ENCODE results near the gene EXOC6B.

Gene EXOC6B

DNA sequence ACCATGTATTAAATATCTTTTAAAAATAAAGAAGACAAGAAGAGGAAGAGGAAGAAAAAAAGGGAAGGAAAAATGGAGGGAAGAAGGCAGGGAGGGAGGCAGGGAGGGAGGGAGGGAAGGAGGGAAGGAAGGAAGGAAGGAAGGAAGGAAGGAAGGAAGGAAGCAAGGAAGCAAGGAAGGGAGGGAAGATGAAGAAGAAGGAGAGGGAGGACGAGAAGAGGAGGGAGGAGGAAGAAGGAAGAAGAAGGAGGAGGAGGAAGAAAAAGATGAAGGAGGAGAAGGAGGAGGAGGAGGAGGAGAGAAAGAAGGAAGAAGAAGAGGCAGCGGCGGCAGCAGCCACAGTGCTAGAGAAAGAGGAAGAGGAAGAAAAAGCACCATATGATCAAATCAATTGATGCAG, 189.6 kb downstream of the EXOC6B start:
- H3K4me3 ChIP-seq (ENCODE audit: low read depth, low read length), result no peak overlapping the region
- TF ChIP-seq, protein P1, sequence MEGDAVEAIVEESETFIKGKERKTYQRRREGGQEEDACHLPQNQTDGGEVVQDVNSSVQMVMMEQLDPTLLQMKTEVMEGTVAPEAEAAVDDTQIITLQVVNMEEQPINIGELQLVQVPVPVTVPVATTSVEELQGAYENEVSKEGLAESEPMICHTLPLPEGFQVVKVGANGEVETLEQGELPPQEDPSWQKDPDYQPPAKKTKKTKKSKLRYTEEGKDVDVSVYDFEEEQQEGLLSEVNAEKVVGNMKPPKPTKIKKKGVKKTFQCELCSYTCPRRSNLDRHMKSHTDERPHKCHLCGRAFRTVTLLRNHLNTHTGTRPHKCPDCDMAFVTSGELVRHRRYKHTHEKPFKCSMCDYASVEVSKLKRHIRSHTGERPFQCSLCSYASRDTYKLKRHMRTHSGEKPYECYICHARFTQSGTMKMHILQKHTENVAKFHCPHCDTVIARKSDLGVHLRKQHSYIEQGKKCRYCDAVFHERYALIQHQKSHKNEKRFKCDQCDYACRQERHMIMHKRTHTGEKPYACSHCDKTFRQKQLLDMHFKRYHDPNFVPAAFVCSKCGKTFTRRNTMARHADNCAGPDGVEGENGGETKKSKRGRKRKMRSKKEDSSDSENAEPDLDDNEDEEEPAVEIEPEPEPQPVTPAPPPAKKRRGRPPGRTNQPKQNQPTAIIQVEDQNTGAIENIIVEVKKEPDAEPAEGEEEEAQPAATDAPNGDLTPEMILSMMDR (IDR thresholded peaks at IDR 0.05; ENCODE audit: low read depth, low read length), result no peak

- TF ChIP-seq, protein P1 (IDR thresholded peaks at IDR 0.05; ENCODE audit: low read depth, low read length), result no peak
- H3K4me3 ChIP-seq (ENCODE audit: low read depth, low read length), result no peak overlapping the region
These were observed 195.1 kb downstream of the EXOC6B start for GRCh38 chr2:72630767-72631166.

DNA sequence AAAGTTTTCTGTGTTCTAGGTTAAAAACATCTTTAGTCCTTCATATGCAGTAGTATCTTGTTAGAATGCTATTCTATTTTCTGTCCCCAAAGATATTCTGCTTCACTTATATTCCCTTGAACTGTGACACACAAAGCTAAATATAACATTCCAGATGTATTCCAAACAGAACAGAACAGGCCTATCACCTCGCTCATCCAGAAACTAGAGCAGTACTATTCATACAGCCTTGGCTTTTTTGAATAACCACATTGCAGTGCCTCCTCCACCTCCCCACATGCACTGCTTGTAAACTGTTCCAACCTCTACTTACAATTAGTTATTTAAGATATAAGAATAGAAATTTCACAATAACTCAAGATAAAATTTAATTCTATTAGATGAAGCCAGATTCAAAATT, 196.8 kb downstream of the EXOC6B start:
- no peak overlapping the region for H3K4me3 ChIP-seq (ENCODE audit: low read depth, low read length)
- TF ChIP-seq, protein P1 (IDR thresholded peaks at IDR 0.05; ENCODE audit: low read depth, low read length), result no peak

- H3K4me3 ChIP-seq (ENCODE audit: low read depth, low read length), result no peak overlapping the region
These were observed 198.8 kb downstream of the EXOC6B start for GRCh38 chr2:72627083-72627482.

GRCh38 chr2:72625366-72625765, 200.5 kb downstream of the EXOC6B start:
- TF ChIP-seq, protein P1 (IDR thresholded peaks at IDR 0.05; ENCODE audit: low read depth, low read length), result no peak
- no peak overlapping the region for H3K4me3 ChIP-seq (ENCODE audit: low read depth, low read length)

More at GRCh38 chr2:72627083-72627482, 198.8 kb downstream of the EXOC6B start:
- TF ChIP-seq, protein P1 (IDR thresholded peaks at IDR 0.05; ENCODE audit: low read depth, low read length), result no peak

DNA sequence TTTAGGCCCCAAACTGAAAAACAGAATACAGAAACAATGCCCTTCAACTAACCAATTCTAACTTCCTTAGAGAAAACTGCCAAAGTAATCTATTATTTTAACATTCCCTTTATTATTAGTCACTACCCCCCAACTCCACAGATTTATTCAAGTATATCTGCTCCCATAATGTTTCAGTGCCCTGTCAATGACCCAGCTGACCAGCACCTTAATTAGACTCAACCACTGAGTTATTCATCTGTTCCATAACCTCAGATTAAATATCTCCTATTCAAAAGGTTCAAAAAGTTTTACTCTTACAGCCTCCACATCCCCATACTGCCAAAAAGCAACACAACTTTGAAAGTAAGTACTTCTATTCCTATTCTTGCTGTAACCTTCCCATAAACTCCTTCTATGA, 202.4 kb downstream of the EXOC6B start:
- no peak overlapping the region for H3K4me3 ChIP-seq (ENCODE audit: low read depth, low read length)
- TF ChIP-seq, protein P1 (IDR thresholded peaks at IDR 0.05; ENCODE audit: low read depth, low read length), result no peak

DNA sequence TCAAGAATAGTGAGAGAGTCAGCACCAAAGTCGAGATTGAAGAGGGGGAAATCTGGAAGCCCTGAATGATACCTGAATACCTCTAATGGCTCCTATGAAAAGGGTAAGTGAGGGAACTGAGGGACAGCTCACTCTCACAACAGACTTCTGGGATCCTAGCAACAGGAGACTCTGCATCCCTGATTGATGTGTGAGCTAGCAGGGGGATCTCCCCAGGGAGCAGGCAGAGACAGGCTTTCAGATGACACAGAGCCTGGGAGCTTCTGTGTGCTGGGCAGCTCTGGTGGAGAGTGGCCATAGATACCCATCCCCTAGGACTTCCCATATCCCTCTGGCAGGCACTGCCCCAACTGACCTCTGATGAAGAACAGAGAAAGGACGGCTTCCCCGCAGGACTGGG, 206.2 kb downstream of the EXOC6B start:
- no peak overlapping the region for H3K4me3 ChIP-seq (ENCODE audit: low read depth, low read length)
- TF ChIP-seq, protein P1 (IDR thresholded peaks at IDR 0.05; ENCODE audit: low read depth, low read length), result no peak

Data from WI38 (cell line).